Testis (tissue), 2 donors: Measurements from ENCODE around the gene IFNGR2.

ENCODE experiments used
- POLR2A ChIP-seq: fragments of 450-650 bp; IDR thresholded peaks from one replicate; pipeline ENCODE4 v1.6.1; 2017; ENCODE audit warnings: antibody characterized with exemption, mild to moderate bottlenecking, moderate library complexity
- TF ChIP-seq, protein P1 (sequence below), 3 experiments: fragments of 450-650 bp in 2 of 3; fragments of 200-600 bp in 1 of 3; sonication (generic) in 1 of 3; IDR thresholded peaks; one replicate each; pipeline ENCODE4 v1.5.1; 2016 to 2019; ENCODE audit warnings: antibody characterized with exemption in 3 of 3, mild to moderate bottlenecking in 2 of 3, moderate library complexity in 1 of 3

GRCh38 chr21:33372582-33372981 lies 30.6 kb upstream of the IFNGR2 start:
- TF ChIP-seq, protein P1, sequence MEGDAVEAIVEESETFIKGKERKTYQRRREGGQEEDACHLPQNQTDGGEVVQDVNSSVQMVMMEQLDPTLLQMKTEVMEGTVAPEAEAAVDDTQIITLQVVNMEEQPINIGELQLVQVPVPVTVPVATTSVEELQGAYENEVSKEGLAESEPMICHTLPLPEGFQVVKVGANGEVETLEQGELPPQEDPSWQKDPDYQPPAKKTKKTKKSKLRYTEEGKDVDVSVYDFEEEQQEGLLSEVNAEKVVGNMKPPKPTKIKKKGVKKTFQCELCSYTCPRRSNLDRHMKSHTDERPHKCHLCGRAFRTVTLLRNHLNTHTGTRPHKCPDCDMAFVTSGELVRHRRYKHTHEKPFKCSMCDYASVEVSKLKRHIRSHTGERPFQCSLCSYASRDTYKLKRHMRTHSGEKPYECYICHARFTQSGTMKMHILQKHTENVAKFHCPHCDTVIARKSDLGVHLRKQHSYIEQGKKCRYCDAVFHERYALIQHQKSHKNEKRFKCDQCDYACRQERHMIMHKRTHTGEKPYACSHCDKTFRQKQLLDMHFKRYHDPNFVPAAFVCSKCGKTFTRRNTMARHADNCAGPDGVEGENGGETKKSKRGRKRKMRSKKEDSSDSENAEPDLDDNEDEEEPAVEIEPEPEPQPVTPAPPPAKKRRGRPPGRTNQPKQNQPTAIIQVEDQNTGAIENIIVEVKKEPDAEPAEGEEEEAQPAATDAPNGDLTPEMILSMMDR (IDR thresholded peaks at IDR 0.05) = no peak
- TF ChIP-seq POLR2A = no peak
